NCI-H460 (cell line): ENCODE measurements around the gene IFITM1. TPM values are rescaled to one million over a fixed set of nuclear protein-coding genes. Genes with fewer than 3 reads are reported as not detected.
A peak's percentile ranks its signal among the peaks of the same experiment; 100 is the strongest.
"Not testable (repeated sequence)": the region's sequence is repeated elsewhere in the genome, so short reads cannot be mapped to it uniquely, and the experiment has no call there.

Experiments used
- DNase-seq: peaks from one replicate; pipeline ENCODE4 v3.0.0-alpha.2; 2016; ENCODE audit warnings: low read depth; ENCODE audit errors: extremely low read depth
- small RNA-seq, 2 experiments: library from RNA; depleted of rRNA; stranded (forward); fragments of <200 nt; gene quantifications; one replicate each; pipeline ENCODE3, GENCODE V24; 2014
- total RNA-seq: library from RNA; depleted of rRNA; stranded (reverse); fragments of >200 nt; shearing (Covaris generic); gene quantifications from 2 replicates; pipeline ENCODE4 v1.2.3, GENCODE V29; 2014; rRNA removed

Gene IFITM1
- total RNA-seq, 1 experiment from 2014 or later = 2.2 TPM

- no peak for DNase-seq
Measured at GRCh38 chr11:360326-361280, 46.8 kb downstream of the IFITM1 start.

- DNase-seq = no peak
Measured at GRCh38 chr11:362642-363442, 49.0 kb downstream of the IFITM1 start.

- DNase-seq = not testable (repeated sequence)
Measured at GRCh38 chr11:363443-363805, 49.6 kb downstream of the IFITM1 start.

GRCh38 chr11:363948-364761, 50.3 kb downstream of the IFITM1 start:
- peak; percentile 76 for DNase-seq

Small RNA genes within 50 kb of the gene (small RNA-seq; reads per million reads assigned to genes)
- gene AC136475.6 = 0 reads per million in 2 experiments

Other genes with a start within 250 kb of the IFITM1 start
- not detected in 2 replicates for gene SCGB1C1, start 121.0 kb upstream of the IFITM1 start, total RNA-seq
- gene BET1L, start 106.6 kb upstream of the IFITM1 start, total RNA-seq = 16.5 and 16.8 TPM in 2 replicates
- 53.9 and 82.0 TPM in 2 replicates for gene RIC8A, start 106.3 kb upstream of the IFITM1 start, total RNA-seq
- 9.8 and 11.0 TPM in 2 replicates for gene SIRT3, start 77.7 kb upstream of the IFITM1 start, total RNA-seq
- gene PSMD13, start 77.1 kb upstream of the IFITM1 start, total RNA-seq = 69.9 and 72.8 TPM in 2 replicates
- not detected in 2 replicates for gene NLRP6, start 35.6 kb upstream of the IFITM1 start, total RNA-seq
- gene PGGHG, start 24.9 kb upstream of the IFITM1 start, total RNA-seq = 12.7 and 13.4 TPM in 2 replicates
- gene IFITM5, start 14.5 kb upstream of the IFITM1 start, total RNA-seq = not detected in 2 replicates
- gene IFITM2, start 6.2 kb upstream of the IFITM1 start, total RNA-seq = 44.7 and 71.8 TPM in 2 replicates
- gene IFITM3, start 6.8 kb downstream of the IFITM1 start, total RNA-seq = 161 and 191 TPM in 2 replicates
- 8.1 and 8.6 TPM in 2 replicates for gene B4GALNT4, start 55.5 kb downstream of the IFITM1 start, total RNA-seq
- gene PKP3, start 80.2 kb downstream of the IFITM1 start, total RNA-seq = 27.0 and 27.7 TPM in 2 replicates
- gene SIGIRR, start 101.0 kb downstream of the IFITM1 start, total RNA-seq = 17.5 and 24.3 TPM in 2 replicates
- gene ANO9, start 128.0 kb downstream of the IFITM1 start, total RNA-seq = 0.12 TPM in 1 of 2 replicates, not detected in the other
- 19.6 and 23.7 TPM in 2 replicates for gene PTDSS2, start 136.2 kb downstream of the IFITM1 start, total RNA-seq
- 77.4 and 100 TPM in 2 replicates for gene RNH1, start 193.2 kb downstream of the IFITM1 start, total RNA-seq
- 30.2 and 36.1 TPM in 2 replicates for gene HRAS, start 221.5 kb downstream of the IFITM1 start, total RNA-seq
- gene LRRC56, start 223.5 kb downstream of the IFITM1 start, total RNA-seq = 0.43 and 0.57 TPM in 2 replicates
- 0.38 and 1.8 TPM in 2 replicates for gene LMNTD2, start 246.7 kb downstream of the IFITM1 start, total RNA-seq
- 3.0 and 4.3 TPM in 2 replicates for gene RASSF7, start 246.9 kb downstream of the IFITM1 start, total RNA-seq